ENCODE measurements around the gene ZNF79.

GRCh38 chr9:127457191-127457878 lies 33.2 kb downstream of the ZNF79 start:
- no peak for TF ChIP-seq CTCF (IDR thresholded peaks at IDR 0.05)
- TF ChIP-seq EP300 (IDR thresholded peaks at IDR 0.05): no peak
- no peak for TF ChIP-seq POLR2AphosphoS5 (IDR thresholded peaks at IDR 0.05)
- TF ChIP-seq POLR2A (IDR thresholded peaks at IDR 0.05): no peak
